Measurements from ENCODE around the gene ING1. TPM values are rescaled to one million over a fixed set of nuclear protein-coding genes. Genes with fewer than 3 reads are reported as not detected.

Gene ING1
- total and polyA plus RNA-seq, 2 donors (not counting 1 experiment from before 2014, with no cell fraction given), result 29.1 to 34.2 TPM

GRCh38 chr13:110715395-110716246 lies 2.1 kb downstream of the ING1 start:
- DNase-seq (peak; percentile 99), ATAC-seq (ENCODE audit: low read depth) (peak; percentile 56)
- Mint-ChIP-seq H3K27me3 (no peaks in the 10 kb centered on the region), H3K9me3 (ENCODE audit: insufficient read depth) (no peaks in the 10 kb centered on the region), H3K27ac (peak overlapping the region; percentile 96), H3K4me3 (peak overlapping the region; percentile 96), H3K4me1 (peaks cover 35% of the 10 kb centered on the region)
- peak overlapping the region; percentile 82 to 86 for H3K27ac ChIP-seq (ENCODE audit: low read length in 2 of 2)
- H3K9ac ChIP-seq (ENCODE audit: low read length), result peak overlapping the region; percentile 100
- H3K36me3 ChIP-seq (replicated peaks in 1 of 2; ENCODE audit: control extremely low read depth in 1 of 2, control insufficient read depth in 1 of 2, extremely low read depth in 1 of 2, insufficient read depth in 2 of 2, low read length in 1 of 2), result peaks cover 0 to 14% of the 10 kb centered on the region in 2 experiments
- intact Hi-C loops (cut with micrococcal nuclease), result loop anchor here (1.0 to 10.0 kb wide), 8 partner anchors 9 to 931 kb away; partner anchors contain the start of genes ANKRD10, CARS2 and IRS2
- peak overlapping the region; percentile 81 for H2AFZ ChIP-seq (ENCODE audit: insufficient read depth, low read depth, low read length, poor library complexity, severe bottlenecking)
- under 1% methylated on average over 72 of the region's 74 CpGs for WGBS (ENCODE audit: insufficient coverage)
- TF ChIP-seq EZH2 (IDR thresholded peaks at IDR 0.05; ENCODE audit: borderline replicate concordance, insufficient read depth, low read depth, low read length, poor library complexity, severe bottlenecking) (no peak), CTCF (IDR thresholded peaks at IDR 0.05) (peak; percentile 30)
- peaks cover 65% of the 10 kb centered on the region for H3K79me2 ChIP-seq (ENCODE audit: control insufficient read depth, insufficient read depth, low read length)
- POLR2A ChIA-PET, result interaction anchor here (0.6 to 4.0 kb wide), 13 partner anchors 9 to 1872 kb away, joined by 3 to 51 read pairs (median 5); partner anchors contain the start of genes ANKRD10, CARS2, NAXD and TUBGCP3
- H4K20me1 ChIP-seq (ENCODE audit: control insufficient read depth, insufficient read depth, low read length, poor library complexity, severe bottlenecking), result peaks cover 58% of the 10 kb centered on the region
- peak overlapping the region; percentile 95 for H3K4me2 ChIP-seq (replicated peaks; ENCODE audit: low read depth, low read length, poor library complexity, severe bottlenecking)
- H3K9me3 ChIP-seq (ENCODE audit: control extremely low read depth in 1 of 3, control insufficient read depth in 2 of 3, insufficient read depth in 1 of 3, low read length in 2 of 3), result peaks cover 0 to 10% (median 0%) of the 10 kb centered on the region in 3 donors
- no peaks in the 10 kb centered on the region for H3K27me3 ChIP-seq (replicated peaks in 1 of 4; ENCODE audit: control extremely low read depth in 1 of 4, control insufficient read depth in 3 of 4, insufficient read depth in 4 of 4, low read length in 3 of 4)
- peaks cover 28 to 30% of the 10 kb centered on the region in 2 donors for H3K4me1 ChIP-seq (ENCODE audit: control insufficient read depth in 2 of 2, insufficient read depth in 2 of 2, low read length in 2 of 2)
- H3K4me3 ChIP-seq (ENCODE audit: control extremely low read depth in 1 of 5, extremely low read depth in 1 of 5, insufficient read depth in 1 of 5, low read depth in 2 of 5, low read length in 4 of 5), result peak overlapping the region; percentile 89 to 100 (median 100)
- CTCF ChIA-PET, result interaction anchor here (0.8 to 4.1 kb wide), 11 partner anchors 12 to 260 kb away, joined by 3 to 13 read pairs (median 4); partner anchors contain the start of gene ANKRD10

All from B cell (primary cell).